ENCODE results near the gene NXPE1.

The NXPE1 gene

GRCh38 chr11:114562166-114562916 is 2.7 kb upstream of the NXPE1 start:
- no peak for DNase-seq

DNA sequence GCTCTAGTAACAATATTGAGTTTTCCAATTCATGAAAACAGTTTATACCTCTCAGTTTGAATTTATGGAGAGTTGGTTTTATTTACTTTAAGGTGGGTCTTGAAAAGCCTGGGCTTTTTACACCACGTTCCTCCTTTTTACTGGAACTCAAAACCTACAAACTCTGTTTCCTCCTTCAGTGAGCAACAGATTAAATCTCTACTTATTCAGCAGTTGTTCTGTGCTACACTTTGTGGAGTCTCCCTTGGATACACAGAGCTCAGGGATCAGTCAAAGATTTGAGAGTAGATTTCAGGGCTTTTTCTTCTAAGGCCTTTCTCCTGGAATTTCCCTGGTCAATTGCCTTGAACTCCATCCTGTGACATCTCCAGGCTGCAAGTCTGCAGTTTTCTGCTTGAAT is 3.5 kb downstream of the NXPE1 start:
- no peak for DNase-seq

DNA sequence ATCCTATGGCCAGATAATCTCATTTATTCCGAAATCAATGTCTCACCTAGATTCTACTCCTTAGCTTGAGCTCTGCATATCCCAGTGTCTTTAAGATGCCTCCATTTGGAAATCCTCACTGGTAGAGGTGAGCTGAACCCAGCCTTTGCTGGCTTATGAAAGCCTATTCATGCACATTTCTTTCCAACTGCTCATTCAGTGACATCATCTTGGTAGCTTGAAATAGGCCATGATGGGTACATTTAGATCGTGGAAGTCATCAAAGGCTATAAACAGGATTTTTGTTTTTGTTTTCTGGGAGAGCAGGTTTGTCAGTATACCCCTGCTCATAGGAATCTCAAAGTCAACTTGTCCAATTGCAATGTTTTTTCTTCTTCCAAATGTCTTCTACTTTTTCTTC is 6.0 kb downstream of the NXPE1 start:
- no peak for DNase-seq

GRCh38 chr11:114551060-114551459 is 8.6 kb downstream of the NXPE1 start:
- DNase-seq, result no peak

- DNase-seq, result no peak
Observed at GRCh38 chr11:114525682-114526081, 34.0 kb downstream of the NXPE1 start.

DNA sequence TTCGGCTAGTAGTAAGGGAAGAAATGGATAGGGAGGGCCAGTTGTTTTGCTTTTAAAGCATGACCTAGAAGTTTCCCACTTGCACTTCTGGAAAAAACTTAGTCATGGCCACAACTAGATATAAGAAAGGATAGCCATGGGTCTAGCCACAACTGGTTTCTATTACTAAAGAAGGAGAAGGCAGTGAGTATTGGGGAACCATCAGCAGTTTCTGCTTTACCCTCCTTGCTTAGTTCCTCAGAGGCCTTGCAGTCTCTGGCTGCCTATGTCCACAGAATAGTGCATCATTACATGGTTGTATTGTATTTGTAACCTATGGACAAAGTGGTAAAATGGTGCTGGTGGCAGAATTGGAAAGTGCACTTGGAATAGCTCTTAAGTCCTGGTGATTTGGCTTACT is 35.6 kb downstream of the NXPE1 start:
- no peak for DNase-seq

GRCh38 chr11:114522818-114523217 is 36.9 kb downstream of the NXPE1 start:
- DNase-seq, result no peak

- DNase-seq, result no peak
Observed at GRCh38 chr11:114511538-114511937, 48.1 kb downstream of the NXPE1 start.

DNA sequence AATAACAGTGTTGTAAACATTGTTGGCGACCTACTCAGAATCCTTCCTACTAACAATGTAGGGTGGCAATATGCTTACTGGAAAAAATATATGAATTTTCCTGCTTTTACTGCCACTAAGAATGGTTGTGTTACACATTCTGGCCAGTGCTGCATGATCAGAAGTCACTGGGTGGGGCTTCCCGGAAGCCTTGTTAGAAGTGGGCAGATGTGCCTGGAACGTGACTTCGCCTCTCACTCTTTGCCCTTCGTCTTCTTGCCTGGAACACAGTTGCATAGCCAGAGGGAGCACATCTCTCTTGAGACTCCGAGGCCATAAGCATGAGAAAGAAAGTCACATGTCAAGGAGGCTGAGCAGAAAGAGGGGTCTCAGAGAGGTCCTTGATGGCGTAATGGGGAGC is 48.6 kb downstream of the NXPE1 start:
- no peak for DNase-seq

DNA sequence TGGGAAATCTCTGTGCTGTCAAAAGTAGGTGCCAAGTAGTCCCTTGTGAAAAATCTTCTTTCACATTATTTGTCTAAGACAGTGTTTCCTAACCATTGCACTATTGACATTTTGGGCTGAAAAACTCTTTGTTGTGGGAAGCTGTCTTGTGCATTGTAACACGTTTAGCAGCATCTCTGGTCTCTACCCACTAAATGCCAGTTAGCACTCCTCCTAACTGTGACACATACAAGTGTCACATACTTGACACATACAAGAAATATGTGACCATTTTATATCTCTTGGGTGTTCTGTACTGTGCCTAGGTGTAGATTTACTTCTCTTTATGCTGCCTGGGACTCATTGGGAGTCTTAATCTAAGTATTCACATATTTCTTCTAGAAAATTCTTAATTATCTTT is 57.8 kb downstream of the NXPE1 start:
- no peak for DNase-seq

DNA sequence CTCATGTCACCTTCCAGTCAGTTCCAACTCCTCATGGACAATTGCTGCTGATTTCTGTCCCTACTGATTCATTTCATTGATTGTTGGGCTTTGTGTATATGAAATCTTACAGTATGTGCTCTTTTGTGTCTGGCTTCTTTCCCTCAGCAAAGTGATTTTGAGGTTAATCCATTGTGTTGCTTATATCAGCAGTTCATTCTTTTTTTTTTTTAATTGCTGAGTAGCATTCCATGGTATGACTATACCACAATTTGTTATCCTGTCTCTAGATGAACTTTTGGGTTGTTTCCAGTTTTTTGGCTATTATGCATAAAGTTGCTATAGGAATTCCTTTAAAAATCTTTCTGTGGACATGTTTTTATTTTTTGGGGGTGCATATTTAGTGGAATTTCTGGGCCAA is 59.9 kb downstream of the NXPE1 start:
- DNase-seq, result no peak

GRCh38 chr11:114496915-114497314 is 62.8 kb downstream of the NXPE1 start:
- DNase-seq, result no peak

DNA sequence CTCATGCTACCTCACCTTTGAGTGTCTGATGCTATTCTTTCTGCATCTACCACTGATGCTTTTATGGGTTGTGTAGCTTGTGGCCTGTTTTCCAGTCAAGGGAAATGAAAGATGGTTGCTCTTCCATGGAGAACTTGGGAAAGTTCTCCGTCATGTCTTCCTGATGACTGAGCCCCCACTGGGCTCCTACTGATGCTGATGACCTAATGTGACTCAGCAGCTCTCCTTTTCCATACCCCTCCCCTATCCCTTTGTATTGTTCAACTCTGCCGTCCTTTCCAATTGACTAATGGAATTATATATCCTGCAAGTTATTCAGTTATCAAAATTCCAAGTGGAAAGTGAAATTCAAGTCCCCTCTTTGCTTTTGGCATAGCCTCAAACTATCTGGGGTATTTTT is 75.8 kb downstream of the NXPE1 start:
- no peak for DNase-seq

DNA sequence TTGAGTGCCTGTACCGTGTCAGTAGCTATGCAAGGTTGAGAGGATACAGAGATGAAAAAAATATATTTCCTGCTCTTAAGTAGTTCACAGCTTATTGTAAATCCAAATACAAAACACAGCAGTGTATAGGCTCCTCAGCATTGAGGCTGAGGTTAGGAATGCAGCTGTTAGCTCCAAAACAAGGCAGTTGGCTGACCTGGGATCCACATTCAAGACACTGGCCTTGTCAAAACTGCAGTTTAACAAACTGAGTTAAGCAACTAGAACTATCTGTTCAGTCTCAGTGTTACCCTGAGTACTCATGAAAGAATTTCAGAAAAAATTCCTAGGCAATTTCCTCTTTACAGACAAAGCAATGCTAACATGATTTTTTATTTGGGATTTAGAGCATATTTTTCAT is 77.6 kb downstream of the NXPE1 start:
- peak; percentile 2 for DNase-seq

DNA sequence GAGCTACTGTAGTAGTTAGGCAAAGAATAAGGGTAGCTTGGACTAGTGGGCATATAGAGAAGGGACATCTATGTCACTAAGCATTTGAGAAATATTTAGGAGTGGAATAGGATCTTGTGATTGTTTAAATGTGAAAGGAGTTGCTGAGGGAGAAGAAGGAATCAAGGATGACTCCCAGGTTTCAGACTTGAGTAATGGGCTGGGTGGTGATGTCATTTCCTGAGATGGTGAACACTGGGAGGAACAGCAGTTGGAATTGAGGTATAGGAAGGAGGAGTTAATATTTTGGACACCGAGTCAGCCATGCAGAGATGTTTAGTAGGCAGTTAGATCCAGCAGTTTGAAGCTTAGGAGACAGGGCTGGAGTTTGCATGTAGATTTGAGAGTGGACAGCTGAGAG is 80.3 kb downstream of the NXPE1 start:
- DNase-seq, result no peak

- no peak for DNase-seq
Observed at GRCh38 chr11:114478768-114479167, 80.9 kb downstream of the NXPE1 start.

DNA sequence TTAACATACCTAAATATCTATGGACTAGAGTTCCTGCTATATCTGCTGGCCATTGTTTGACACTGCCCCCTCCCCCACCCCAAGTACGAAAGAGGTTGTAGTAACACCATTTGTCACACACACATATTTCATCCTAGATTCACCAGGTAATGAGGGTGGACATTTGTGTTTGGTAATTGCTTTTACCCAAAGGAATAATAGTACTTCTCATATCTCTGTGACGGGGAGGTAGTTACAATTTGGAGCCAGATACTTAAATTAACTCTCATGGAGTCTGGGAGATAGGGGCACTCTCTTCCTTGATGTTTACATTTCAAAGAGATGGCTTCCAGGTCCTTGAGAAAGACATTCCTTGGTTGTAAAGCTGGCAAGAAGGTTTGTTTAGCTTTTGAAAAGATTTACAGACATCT is 81.7 kb downstream of the NXPE1 start:
- DNase-seq, result no peak

DNA sequence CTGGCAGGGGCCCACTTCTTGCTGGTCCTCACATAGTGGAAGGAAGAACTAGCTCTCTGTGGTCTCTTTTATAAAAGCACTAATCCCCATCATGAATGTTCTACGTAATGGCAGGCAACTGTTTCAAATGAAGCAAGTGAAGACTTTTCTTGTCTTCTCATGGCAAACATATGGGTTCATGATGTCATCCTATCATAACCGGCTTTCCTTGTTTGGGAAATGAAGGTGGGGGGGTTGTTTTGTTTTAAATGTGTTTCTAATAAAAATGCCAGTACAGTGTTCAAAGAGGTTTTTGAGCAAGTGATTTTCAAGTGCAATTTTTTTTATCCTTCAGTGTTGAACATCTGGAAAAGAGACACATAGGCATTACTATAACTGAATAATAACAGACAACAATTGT is 87.0 kb downstream of the NXPE1 start:
- DNase-seq, result no peak

Data from NCI-H345 (cell line).